ENCODE results near the gene VASH1. TPM values are rescaled to one million over a fixed set of nuclear protein-coding genes. Genes with fewer than 3 reads are reported as not detected.

VASH1 gene
- total RNA-seq, 6 donors from 2014 or later = 12.0 to 53.5 (median 28.2) TPM

DNA sequence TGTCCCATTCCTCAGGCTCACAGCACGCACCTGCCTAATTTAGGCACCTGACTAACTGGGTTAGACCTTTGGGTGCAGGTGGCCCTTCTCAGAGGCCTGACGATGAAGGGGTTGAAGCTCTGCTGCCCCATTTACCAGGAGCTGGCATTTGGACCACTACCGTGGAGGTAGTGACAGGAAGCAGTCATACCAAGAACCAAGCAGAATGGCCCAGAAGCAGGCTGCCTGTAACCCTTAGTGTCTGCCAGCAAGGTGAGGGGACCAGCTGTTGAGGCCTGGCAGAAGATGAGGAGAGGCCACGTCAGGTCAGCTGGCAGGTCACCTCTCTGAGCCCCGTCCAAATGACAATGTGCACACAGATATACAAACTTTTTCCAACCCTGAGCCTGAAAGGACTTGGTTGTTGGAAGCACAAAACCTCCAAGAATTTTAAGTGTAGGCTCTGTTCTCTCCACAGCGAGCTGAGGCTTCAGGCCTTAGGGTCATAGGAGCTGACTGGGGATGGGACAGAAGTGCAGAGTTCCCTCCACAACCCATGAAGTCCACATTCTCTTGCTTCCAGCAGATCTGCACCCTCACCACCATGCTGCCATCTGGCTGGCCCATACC, 23.1 kb downstream of the VASH1 start:
- Histone ChIP-seq H3K36me3 (peaks cover 14 to 63% (median 38%) of the 10 kb centered on the region in 4 donors), H3K4me1 (peaks cover 12 to 31% (median 23%) of the 10 kb centered on the region in 4 donors), H3K4me3 (no peak overlapping the region), H3K9me3 (no peaks in the 10 kb centered on the region), H3K27me3 (no peaks in the 10 kb centered on the region), H3K27ac (peak overlapping the region in 1 of 4 donors; percentile 14)
- DNase-seq = no peak
- 60 to 88% methylated on average over 5 to 6 of the region's 6 CpGs for WGBS, 2 donors
- no peak for TF ChIP-seq POLR2A (IDR thresholded peaks at IDR 0.05)
- TF ChIP-seq POLR2AphosphoS5 (IDR thresholded peaks at IDR 0.05) = no peak
- TF ChIP-seq, protein P1, sequence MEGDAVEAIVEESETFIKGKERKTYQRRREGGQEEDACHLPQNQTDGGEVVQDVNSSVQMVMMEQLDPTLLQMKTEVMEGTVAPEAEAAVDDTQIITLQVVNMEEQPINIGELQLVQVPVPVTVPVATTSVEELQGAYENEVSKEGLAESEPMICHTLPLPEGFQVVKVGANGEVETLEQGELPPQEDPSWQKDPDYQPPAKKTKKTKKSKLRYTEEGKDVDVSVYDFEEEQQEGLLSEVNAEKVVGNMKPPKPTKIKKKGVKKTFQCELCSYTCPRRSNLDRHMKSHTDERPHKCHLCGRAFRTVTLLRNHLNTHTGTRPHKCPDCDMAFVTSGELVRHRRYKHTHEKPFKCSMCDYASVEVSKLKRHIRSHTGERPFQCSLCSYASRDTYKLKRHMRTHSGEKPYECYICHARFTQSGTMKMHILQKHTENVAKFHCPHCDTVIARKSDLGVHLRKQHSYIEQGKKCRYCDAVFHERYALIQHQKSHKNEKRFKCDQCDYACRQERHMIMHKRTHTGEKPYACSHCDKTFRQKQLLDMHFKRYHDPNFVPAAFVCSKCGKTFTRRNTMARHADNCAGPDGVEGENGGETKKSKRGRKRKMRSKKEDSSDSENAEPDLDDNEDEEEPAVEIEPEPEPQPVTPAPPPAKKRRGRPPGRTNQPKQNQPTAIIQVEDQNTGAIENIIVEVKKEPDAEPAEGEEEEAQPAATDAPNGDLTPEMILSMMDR (IDR thresholded peaks at IDR 0.05) = no peak
- no peak for TF ChIP-seq EP300 (IDR thresholded peaks at IDR 0.05)
- no peak for ATAC-seq (ENCODE audit: low FRiP score in 2 of 2)

DNA sequence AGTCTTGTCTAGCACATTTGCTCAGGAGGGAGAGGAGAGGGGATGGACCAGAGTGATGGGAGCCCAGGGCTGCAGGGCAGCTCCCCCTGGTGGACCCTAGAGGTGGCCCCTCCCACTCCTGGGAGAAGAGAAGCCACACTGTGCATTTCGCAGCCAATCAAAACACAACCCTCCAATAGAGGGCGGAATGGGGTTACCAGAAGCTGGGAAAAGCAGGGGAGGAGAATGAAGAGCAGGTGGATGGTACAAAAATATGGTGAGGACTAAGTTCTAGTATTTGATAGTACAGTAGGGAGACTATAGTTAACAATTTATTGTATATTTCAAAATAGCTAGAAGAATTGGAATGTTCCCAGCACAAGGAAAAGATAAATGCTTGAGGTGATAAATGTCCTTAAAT, 23.6 kb downstream of the VASH1 start:
- Histone ChIP-seq H3K36me3 (peaks cover 15 to 65% (median 41%) of the 10 kb centered on the region in 4 donors), H3K9me3 (no peaks in the 10 kb centered on the region), H3K4me3 (no peak overlapping the region), H3K27me3 (no peaks in the 10 kb centered on the region), H3K4me1 (peaks cover 12 to 31% (median 23%) of the 10 kb centered on the region in 4 donors), H3K27ac (peak overlapping the region in 1 of 4 donors; percentile 24)
- peak; percentile 79 to 93 for ATAC-seq (ENCODE audit: low FRiP score in 2 of 2)
- TF ChIP-seq POLR2A (IDR thresholded peaks at IDR 0.05) (no peak), POLR2AphosphoS5 (IDR thresholded peaks at IDR 0.05) (peak in 1 of 2 donors; percentile 26), EP300 (IDR thresholded peaks at IDR 0.05) (no peak)
- TF ChIP-seq, protein P1 (IDR thresholded peaks at IDR 0.05) = peak; percentile 61 to 90 (median 84)
- 30 to 50% methylated on average over 2 of the region's 2 CpGs for WGBS, 2 donors
- DNase-seq = peak in 1 of 2 donors; percentile 75

DNA sequence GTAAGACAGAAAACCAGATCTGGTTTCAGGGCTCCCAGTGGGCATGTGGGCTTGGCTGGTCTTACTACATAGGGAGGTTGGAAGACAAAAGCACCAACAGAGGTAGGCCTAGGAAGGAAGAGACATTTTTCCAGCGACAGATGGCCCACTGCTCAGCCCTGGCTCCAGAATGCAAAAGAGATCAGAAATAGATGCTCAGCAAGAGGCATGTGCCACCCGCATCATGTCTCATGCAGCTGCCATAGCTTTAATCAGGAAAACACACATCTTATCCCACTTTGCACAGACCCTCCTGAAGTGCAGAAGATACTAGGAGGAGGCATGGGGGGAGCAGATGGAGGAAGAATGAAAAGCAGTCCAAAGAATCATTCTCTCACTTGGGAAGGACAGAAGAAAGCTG, 25.3 kb downstream of the VASH1 start:
- TF ChIP-seq POLR2A (IDR thresholded peaks at IDR 0.05) (no peak), EP300 (IDR thresholded peaks at IDR 0.05) (no peak)
- no peak for ATAC-seq (ENCODE audit: low FRiP score in 2 of 2)
- H3K9me3 ChIP-seq = no peaks in the 10 kb centered on the region
- WGBS, 2 donors = 96 to 100% methylated on average over 2 of the region's 2 CpGs
- H3K27ac ChIP-seq = peak overlapping the region in 1 of 4 donors; percentile 1
- H3K4me1 ChIP-seq = peaks cover 12 to 19% (median 16%) of the 10 kb centered on the region in 4 donors
- DNase-seq = no peak
- no peaks in the 10 kb centered on the region for H3K27me3 ChIP-seq
- H3K36me3 ChIP-seq = peaks cover 15 to 78% (median 50%) of the 10 kb centered on the region in 4 donors
- H3K4me3 ChIP-seq = no peak overlapping the region

DNA sequence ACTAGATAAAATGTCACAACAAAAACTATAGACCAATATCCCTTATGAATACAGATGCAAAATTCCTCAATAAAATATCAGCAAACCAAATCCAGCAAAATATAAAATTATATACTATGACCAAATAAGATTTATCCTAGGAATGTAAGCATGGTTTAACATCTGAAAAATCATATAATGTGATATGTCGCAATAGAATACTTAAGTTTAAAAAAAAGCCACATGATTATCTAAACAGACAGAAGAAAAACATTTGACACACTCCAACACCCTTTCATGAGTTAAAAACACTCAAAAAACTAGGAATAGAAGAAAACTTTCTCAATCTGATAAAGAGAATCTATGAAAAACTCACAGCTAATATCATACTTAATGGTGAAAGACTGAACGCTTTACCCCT, 31.2 kb downstream of the VASH1 start:
- no peaks in the 10 kb centered on the region for H3K9me3 ChIP-seq
- TF ChIP-seq, protein P1 (IDR thresholded peaks at IDR 0.05) = no peak
- no peak for TF ChIP-seq POLR2A (IDR thresholded peaks at IDR 0.05)
- no peak for TF ChIP-seq POLR2AphosphoS5 (IDR thresholded peaks at IDR 0.05)
- TF ChIP-seq EP300 (IDR thresholded peaks at IDR 0.05) = no peak
- ATAC-seq (ENCODE audit: low FRiP score in 2 of 2) = no peak
- H3K4me1 ChIP-seq = no peaks in the 10 kb centered on the region
- 92 to 96% methylated on average over 2 of the region's 2 CpGs for WGBS, 2 donors
- DNase-seq = no peak
- H3K27me3 ChIP-seq = no peaks in the 10 kb centered on the region
- no peak overlapping the region for H3K27ac ChIP-seq
- H3K36me3 ChIP-seq = peaks cover 15 to 64% (median 43%) of the 10 kb centered on the region in 4 donors
- no peak overlapping the region for H3K4me3 ChIP-seq

DNA sequence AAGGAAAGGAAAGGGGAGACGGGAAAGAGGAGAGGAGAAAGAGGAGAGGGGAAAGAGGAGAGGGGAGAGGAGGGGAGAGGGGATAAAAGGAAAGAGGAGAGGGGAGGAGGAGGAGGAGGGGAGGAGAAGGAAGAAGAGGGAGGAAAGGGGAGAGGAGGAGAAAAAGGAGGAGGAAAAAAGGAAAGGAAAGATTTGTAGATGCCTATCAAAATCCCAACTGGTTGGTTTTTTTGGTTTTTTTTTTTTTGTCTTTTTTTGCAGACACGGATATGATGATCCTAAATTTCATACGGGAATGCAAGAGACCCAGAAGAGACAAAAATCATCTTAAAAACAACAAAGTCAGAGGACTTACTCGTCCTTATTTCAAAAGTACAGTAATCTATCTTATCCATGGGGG, 32.1 kb downstream of the VASH1 start:
- Histone ChIP-seq H3K9me3 (no peaks in the 10 kb centered on the region), H3K27me3 (no peaks in the 10 kb centered on the region), H3K36me3 (peaks cover 11 to 64% (median 38%) of the 10 kb centered on the region in 4 donors), H3K4me1 (no peaks in the 10 kb centered on the region), H3K27ac (no peak overlapping the region), H3K4me3 (no peak overlapping the region)
- 75 to 91% methylated on average over 4 of the region's 4 CpGs for WGBS, 2 donors
- TF ChIP-seq POLR2A (IDR thresholded peaks at IDR 0.05) (no peak), POLR2AphosphoS5 (IDR thresholded peaks at IDR 0.05) (no peak), EP300 (IDR thresholded peaks at IDR 0.05) (no peak)
- TF ChIP-seq, protein P1 (IDR thresholded peaks at IDR 0.05) = no peak
- no peak for DNase-seq
- ATAC-seq (ENCODE audit: low FRiP score in 2 of 2) = no peak
